K562 (cell line): ENCODE results near the gene ACSL6.

Source experiments
- ATF1 ChIP-seq, 2 experiments: fragments of 450-650 bp in 1 of 2; IDR thresholded peaks; 2 replicates each; pipeline ENCODE4 v1.6.1; 2016; ENCODE audit warnings: missing compliant biosample characterization in 1 of 2, missing genetic modification characterization in 1 of 2
- BHLHE40 ChIP-seq: IDR thresholded peaks from 2 replicates; pipeline ENCODE4 v1.6.1; 2011; ENCODE audit warnings: low read length, improper control_type of control experiment
- CBX2 ChIP-seq: fragments of 200-600 bp; sonication (generic); IDR thresholded peaks from one replicate; pipeline ENCODE4 v1.6.1; 2012; ENCODE audit warnings: mild to moderate bottlenecking, low read length, inconsistent platforms; ENCODE audit not compliant: insufficient read depth, poor library complexity, severe bottlenecking
- EWSR1 ChIP-seq: fragments of 450-650 bp; IDR thresholded peaks from 2 replicates; pipeline ENCODE4 v1.6.1; 2018; ENCODE audit warnings: borderline replicate concordance, mild to moderate bottlenecking, low read depth, moderate library complexity; ENCODE audit not compliant: partially characterized antibody
- ZKSCAN8 ChIP-seq: fragments of 200-800 bp; sonication (Bioruptor generic); IDR thresholded peaks from 2 replicates; pipeline ENCODE4 v1.6.1; 2016; ENCODE audit warnings: missing genetic modification characterization, missing compliant biosample characterization

GRCh38 chr5:131976414-131977211 lies 34.8 kb downstream of the ACSL6 start:
- TF ChIP-seq EWSR1 (no peak), ZKSCAN8 (CRISPR knock-in tag) (no peak), BHLHE40 (no peak), CBX2 (no peak), ATF1 (CRISPR knock-in tag; IDR thresholded peaks at IDR 0.05) (no peak), ATF1 (tag; IDR thresholded peaks at IDR 0.05) (no peak)
